ENCODE measurements around the gene EFCAB14. TPM values are rescaled to one million over a fixed set of nuclear protein-coding genes. Genes with fewer than 3 reads are reported as not detected.

Gene EFCAB14
- total and polyA plus RNA-seq, 10 of the 15 experiments (the other 5 are each of a cell fraction or from before 2014, with no cell fraction given), result 7.8 to 66.0 (median 41.6) TPM

DNA sequence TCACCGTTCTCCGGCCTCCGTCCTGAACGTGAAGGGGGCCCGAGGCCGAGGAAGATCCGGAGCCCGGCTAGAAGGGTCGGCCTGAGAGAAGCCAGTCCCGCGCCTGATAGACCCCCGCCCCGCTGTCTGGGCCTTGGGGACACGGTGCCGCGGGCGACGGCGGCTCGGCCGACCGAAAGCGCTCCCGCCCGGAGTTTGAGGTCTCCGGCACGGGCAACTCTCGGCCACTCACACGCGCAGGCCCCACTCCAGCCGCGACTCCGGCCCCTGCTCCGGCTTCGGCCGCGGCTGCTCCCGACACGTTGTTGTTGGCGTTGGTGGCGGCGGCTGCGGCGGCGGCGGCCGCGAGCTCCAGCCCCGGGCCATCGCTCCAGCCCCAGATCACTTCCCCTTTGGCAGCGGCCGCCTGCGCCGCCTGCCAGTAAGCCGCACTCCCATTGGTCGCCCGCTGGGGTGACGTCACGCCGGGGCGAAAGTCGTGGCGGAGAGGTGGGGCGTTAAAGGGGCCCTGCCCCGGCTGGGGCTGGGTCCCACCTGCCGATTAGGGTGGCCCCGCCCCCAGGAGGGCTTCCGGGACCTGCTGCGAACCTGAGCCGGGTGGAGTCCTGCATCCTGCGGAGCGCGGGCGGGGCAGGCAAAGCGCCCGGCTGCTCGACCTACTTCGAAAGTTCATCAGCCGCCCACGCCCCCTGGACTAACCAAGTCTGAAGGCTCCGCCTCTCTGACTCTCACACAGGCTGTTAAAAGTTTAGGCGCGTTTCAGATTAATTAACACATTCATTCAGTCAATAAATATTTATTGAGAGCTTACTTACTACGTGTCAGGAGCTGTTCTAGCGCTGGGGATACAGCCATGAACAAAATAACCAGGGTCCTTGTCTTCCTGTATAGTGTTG lies at the start of gene EFCAB14 (continued):
- TF ChIP-seq CUX1 (IDR thresholded peaks at IDR 0.05; ENCODE audit: insufficient replicate concordance, low read depth, low read length), result no peak
- 0 out of 2 replicates have a peak, but pooled peaks have one; percentile 18 for TF ChIP-seq RUNX3 (IDR thresholded peaks at IDR 0.05; ENCODE audit: low read length)
- TF ChIP-seq PKNOX1 (IDR thresholded peaks at IDR 0.05), result peak; percentile 36; the same call in 1 of the 2 replicates
- no peak for TF ChIP-seq CHD1 (IDR thresholded peaks at IDR 0.05; ENCODE audit: low read depth, low read length)
- TF ChIP-seq FOS (IDR thresholded peaks at IDR 0.05; ENCODE audit: borderline replicate concordance, extremely low read depth, insufficient read length), result peak; percentile 26
- TF ChIP-seq TBL1XR1 (IDR thresholded peaks at IDR 0.05; ENCODE audit: low read depth, low read length), result 0 out of 2 replicates have a peak, but pooled peaks have one; percentile 29
- TF ChIP-seq, protein P1, sequence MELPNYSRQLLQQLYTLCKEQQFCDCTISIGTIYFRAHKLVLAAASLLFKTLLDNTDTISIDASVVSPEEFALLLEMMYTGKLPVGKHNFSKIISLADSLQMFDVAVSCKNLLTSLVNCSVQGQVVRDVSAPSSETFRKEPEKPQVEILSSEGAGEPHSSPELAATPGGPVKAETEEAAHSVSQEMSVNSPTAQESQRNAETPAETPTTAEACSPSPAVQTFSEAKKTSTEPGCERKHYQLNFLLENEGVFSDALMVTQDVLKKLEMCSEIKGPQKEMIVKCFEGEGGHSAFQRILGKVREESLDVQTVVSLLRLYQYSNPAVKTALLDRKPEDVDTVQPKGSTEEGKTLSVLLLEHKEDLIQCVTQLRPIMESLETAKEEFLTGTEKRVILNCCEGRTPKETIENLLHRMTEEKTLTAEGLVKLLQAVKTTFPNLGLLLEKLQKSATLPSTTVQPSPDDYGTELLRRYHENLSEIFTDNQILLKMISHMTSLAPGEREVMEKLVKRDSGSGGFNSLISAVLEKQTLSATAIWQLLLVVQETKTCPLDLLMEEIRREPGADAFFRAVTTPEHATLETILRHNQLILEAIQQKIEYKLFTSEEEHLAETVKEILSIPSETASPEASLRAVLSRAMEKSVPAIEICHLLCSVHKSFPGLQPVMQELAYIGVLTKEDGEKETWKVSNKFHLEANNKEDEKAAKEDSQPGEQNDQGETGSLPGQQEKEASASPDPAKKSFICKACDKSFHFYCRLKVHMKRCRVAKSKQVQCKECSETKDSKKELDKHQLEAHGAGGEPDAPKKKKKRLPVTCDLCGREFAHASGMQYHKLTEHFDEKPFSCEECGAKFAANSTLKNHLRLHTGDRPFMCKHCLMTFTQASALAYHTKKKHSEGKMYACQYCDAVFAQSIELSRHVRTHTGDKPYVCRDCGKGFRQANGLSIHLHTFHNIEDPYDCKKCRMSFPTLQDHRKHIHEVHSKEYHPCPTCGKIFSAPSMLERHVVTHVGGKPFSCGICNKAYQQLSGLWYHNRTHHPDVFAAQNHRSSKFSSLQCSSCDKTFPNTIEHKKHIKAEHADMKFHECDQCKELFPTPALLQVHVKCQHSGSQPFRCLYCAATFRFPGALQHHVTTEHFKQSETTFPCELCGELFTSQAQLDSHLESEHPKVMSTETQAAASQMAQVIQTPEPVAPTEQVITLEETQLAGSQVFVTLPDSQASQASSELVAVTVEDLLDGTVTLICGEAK (IDR thresholded peaks at IDR 0.05; ENCODE audit: borderline replicate concordance), result peak; percentile 78; the same call in 1 of the 2 replicates
- TF ChIP-seq BMI1 (IDR thresholded peaks at IDR 0.05; ENCODE audit: borderline replicate concordance), result no peak
- TF ChIP-seq RB1 (IDR thresholded peaks at IDR 0.05; ENCODE audit: borderline replicate concordance), result 0 out of 2 replicates have a peak, but pooled peaks have one; percentile 32
- no peak for TF ChIP-seq MYB (IDR thresholded peaks at IDR 0.05; ENCODE audit: borderline replicate concordance, low read depth, low read length)
- TF ChIP-seq NBN (IDR thresholded peaks at IDR 0.05), result peak; percentile 99
- no peak for TF ChIP-seq PRDM15 (CRISPR knock-in tag; IDR thresholded peaks at IDR 0.05)
